HL-60 (cell line): ENCODE data around the gene GHRH.

Experiments used
- DNase-seq, 2 experiments: peaks; one replicate each; pipeline ENCODE4 v3.0.0-alpha.2; 2010 to 2020; ENCODE audit warnings: low read depth in 1 of 2, low spot score in 1 of 2
- H3K27ac ChIP-seq: fragments of 250-450 bp; sonication (Bioruptor Pico); replicated peaks from 2 replicates; pipeline ENCODE4 v1.5.1; 2020; ENCODE audit warnings: mild to moderate bottlenecking, moderate library complexity
- H3K27me3 ChIP-seq: fragments of 250-450 bp; sonication (Bioruptor Pico); 2 replicates; pipeline ENCODE4 v1.5.1; 2021; ENCODE audit warnings: mild to moderate bottlenecking, moderate library complexity; ENCODE audit not compliant: insufficient read depth, poor library complexity, severe bottlenecking
- H3K4me3 ChIP-seq: replicated peaks from 2 replicates; pipeline ENCODE4 v1.5.1; 2011; ENCODE audit warnings: mild to moderate bottlenecking, control low read depth, low read length; ENCODE audit not compliant: insufficient read depth
- GABPA ChIP-seq: IDR thresholded peaks from 2 replicates; pipeline ENCODE4 v1.6.1; 2012; ENCODE audit warnings: low read depth
- POLR2AphosphoS5 ChIP-seq: IDR thresholded peaks from 2 replicates; pipeline ENCODE4 v1.6.1; 2012; ENCODE audit warnings: low read depth
- SPI1 ChIP-seq: IDR thresholded peaks from 2 replicates; pipeline ENCODE4 v1.6.1; 2012; ENCODE audit warnings: low read depth, mild to moderate bottlenecking, borderline replicate concordance
- TF ChIP-seq, protein P1 (sequence below): IDR thresholded peaks from 2 replicates; pipeline ENCODE4 v1.6.1; 2012; ENCODE audit warnings: low read depth; ENCODE audit not compliant: insufficient replicate concordance
- TF ChIP-seq, protein P2 (sequence below): IDR thresholded peaks from one replicate; pipeline ENCODE4 v1.5.1; 2011; ENCODE audit warnings: low read length, control low read depth, inconsistent platforms; ENCODE audit not compliant: insufficient read depth

The GHRH gene

DNA sequence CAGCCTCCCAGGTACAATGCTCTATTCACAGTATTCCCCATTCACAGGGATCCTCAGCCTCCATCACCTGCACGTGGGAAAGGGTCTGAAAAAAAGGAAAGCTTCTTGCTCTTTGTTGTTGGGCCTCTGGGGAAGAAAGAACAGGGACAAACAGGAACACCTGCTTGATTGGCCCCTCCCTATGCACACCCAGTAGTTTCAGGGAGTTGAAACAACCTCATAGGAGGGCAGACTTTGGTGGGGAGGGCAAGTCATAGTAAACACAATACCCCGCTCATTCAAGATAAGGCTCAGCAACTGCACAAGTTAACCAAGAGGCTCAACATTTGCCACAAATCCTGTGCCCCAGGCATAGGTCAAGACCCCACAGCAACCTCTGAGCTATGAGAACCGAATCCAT, 1.7 kb downstream of the GHRH start:
- no peak for DNase-seq
- Histone ChIP-seq H3K27ac (no peak overlapping the region), H3K27me3 (no peaks in the 10 kb centered on the region), H3K4me3 (no peak overlapping the region)
- no peak for TF ChIP-seq POLR2AphosphoS5
- no peak for TF ChIP-seq SPI1
- TF ChIP-seq, protein P1, sequence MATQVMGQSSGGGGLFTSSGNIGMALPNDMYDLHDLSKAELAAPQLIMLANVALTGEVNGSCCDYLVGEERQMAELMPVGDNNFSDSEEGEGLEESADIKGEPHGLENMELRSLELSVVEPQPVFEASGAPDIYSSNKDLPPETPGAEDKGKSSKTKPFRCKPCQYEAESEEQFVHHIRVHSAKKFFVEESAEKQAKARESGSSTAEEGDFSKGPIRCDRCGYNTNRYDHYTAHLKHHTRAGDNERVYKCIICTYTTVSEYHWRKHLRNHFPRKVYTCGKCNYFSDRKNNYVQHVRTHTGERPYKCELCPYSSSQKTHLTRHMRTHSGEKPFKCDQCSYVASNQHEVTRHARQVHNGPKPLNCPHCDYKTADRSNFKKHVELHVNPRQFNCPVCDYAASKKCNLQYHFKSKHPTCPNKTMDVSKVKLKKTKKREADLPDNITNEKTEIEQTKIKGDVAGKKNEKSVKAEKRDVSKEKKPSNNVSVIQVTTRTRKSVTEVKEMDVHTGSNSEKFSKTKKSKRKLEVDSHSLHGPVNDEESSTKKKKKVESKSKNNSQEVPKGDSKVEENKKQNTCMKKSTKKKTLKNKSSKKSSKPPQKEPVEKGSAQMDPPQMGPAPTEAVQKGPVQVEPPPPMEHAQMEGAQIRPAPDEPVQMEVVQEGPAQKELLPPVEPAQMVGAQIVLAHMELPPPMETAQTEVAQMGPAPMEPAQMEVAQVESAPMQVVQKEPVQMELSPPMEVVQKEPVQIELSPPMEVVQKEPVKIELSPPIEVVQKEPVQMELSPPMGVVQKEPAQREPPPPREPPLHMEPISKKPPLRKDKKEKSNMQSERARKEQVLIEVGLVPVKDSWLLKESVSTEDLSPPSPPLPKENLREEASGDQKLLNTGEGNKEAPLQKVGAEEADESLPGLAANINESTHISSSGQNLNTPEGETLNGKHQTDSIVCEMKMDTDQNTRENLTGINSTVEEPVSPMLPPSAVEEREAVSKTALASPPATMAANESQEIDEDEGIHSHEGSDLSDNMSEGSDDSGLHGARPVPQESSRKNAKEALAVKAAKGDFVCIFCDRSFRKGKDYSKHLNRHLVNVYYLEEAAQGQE: no peak
- TF ChIP-seq, protein P2, sequence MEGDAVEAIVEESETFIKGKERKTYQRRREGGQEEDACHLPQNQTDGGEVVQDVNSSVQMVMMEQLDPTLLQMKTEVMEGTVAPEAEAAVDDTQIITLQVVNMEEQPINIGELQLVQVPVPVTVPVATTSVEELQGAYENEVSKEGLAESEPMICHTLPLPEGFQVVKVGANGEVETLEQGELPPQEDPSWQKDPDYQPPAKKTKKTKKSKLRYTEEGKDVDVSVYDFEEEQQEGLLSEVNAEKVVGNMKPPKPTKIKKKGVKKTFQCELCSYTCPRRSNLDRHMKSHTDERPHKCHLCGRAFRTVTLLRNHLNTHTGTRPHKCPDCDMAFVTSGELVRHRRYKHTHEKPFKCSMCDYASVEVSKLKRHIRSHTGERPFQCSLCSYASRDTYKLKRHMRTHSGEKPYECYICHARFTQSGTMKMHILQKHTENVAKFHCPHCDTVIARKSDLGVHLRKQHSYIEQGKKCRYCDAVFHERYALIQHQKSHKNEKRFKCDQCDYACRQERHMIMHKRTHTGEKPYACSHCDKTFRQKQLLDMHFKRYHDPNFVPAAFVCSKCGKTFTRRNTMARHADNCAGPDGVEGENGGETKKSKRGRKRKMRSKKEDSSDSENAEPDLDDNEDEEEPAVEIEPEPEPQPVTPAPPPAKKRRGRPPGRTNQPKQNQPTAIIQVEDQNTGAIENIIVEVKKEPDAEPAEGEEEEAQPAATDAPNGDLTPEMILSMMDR: no peak
- TF ChIP-seq GABPA: no peak

DNA sequence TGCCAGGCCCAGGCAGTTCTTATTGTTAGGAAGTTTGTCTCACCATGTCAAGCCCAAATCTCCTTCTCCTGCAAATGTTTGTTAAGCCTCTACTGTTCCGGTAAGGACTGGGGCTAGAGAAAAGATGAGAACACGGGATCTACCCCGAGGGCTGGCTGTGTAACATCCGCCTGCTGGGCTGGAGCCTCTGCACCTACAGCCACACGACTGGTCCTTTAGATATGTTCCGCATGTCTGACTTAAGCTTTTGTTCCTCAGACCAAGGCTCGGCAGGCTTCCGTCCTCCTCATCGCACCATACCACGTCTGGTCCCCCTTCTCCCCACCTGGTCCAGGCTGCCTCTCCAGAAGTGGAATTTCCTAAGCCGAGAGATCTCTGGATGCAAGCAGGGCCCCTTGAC, 2.6 kb downstream of the GHRH start:
- no peaks in the 10 kb centered on the region for H3K27me3 ChIP-seq
- H3K27ac ChIP-seq: no peak overlapping the region
- no peak overlapping the region for H3K4me3 ChIP-seq
- DNase-seq: no peak
- no peak for TF ChIP-seq GABPA
- no peak for TF ChIP-seq SPI1
- no peak for TF ChIP-seq POLR2AphosphoS5
- TF ChIP-seq, protein P2: no peak
- TF ChIP-seq, protein P1: no peak

DNA sequence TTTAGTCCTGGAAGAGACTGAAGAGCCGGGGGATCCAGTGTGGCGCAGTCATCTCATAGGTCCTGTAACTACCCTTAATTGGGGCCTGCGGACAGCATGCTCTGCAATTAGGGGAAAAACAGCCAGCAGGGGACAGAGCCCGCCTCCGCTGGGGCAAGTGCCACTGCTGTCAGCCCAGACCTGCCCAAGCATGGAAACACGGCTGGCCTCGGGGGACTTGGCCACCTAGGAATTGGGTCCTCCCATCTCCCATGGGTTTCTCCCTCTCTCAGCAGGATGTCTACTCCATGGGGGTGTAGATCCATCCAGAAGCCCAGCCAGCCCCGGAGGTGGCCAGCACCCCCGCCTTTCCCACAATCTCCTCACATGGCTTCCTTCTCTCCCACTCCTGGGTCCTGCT, 3.6 kb downstream of the GHRH start:
- TF ChIP-seq, protein P2: no peak
- TF ChIP-seq SPI1 (no peak), GABPA (no peak), POLR2AphosphoS5 (no peak)
- H3K27ac ChIP-seq: no peak overlapping the region
- H3K4me3 ChIP-seq: no peak overlapping the region
- no peak for DNase-seq
- H3K27me3 ChIP-seq: no peaks in the 10 kb centered on the region

DNA sequence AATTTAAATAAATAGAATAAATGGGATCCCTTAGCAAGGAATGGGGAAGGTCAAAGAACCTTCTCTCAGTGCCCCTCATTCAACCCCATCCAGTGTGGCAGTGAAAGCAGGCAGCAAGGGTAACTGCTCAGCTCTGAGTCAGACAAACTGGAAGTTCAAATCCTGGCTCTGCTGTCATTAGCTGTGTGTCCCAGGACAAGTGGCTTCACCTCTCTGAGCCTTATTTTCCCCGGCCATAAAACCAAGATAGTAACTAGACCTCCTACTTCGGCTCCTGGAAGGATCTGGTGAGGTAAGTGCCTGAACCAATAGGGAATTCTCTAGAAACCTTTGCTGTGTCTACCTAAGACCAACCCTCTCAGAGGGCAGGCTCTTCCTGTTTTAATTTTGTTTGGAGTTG, 4.1 kb downstream of the GHRH start:
- no peaks in the 10 kb centered on the region for H3K27me3 ChIP-seq
- H3K27ac ChIP-seq: no peak overlapping the region
- TF ChIP-seq GABPA: no peak
- TF ChIP-seq POLR2AphosphoS5: no peak
- no peak for TF ChIP-seq SPI1
- TF ChIP-seq, protein P2: no peak
- H3K4me3 ChIP-seq: no peak overlapping the region
- no peak for DNase-seq
